GM19043 (cell line): ENCODE data around the gene CDH8.

Experiments
- ATAC-seq: cut with Tn5 transposase; IDR thresholded peaks from one replicate; pipeline ENCODE4 v1.9.1; 2021; ENCODE audit warnings: low read depth; ENCODE audit not compliant: unreplicated experiment

Gene CDH8

GRCh38 chr16:62036101-62036801, at the start of gene CDH8:
TSS of gene CDH8 (minus strand) at chr16:62036438. CDS start at chr16:62021403, 15,035 bp downstream.
- ATAC-seq: no peak

DNA sequence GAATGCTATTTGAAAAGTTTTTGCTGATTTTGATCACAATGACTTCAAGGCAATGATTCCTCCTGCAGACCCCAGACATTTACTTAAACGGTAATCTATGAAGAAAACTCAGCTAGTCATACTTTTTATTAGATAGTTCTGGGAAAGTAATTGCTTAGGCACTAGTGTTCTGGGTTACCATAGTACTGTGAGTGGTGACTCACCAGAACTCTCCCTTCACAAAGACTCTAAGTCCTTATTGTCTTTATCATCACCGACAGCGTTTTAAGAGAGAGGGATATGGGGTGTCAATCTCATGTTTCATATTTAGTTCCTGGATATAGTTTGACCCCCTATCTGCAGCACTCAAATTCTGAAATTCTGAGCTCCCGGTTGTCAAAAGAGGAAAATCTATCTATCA, 43.0 kb upstream of the CDH8 start:
- ATAC-seq: no peak

DNA sequence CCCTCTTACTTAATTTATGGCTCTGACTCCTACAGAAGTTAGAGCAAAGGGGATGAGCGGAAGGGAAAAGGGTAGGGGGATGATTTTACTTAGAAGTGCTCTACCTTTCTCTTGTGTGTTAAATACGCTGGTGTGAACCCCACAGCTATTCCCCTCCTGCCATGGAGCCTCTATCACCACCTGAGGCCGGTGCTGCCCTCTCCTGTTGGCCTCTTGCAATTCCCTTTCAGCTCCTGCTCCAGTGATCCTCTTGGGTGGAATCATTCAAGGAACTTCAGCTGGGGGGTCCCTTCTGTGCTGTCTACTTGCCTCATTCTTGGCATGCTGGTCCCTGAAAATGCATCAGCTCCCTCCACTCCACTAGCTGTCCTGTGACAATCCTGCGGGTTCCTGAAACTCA, 41.8 kb upstream of the CDH8 start:
- no peak for ATAC-seq

- ATAC-seq: no peak
These were observed 40.6 kb upstream of the CDH8 start for GRCh38 chr16:62076886-62077285.

GRCh38 chr16:62068747-62069146, 32.5 kb upstream of the CDH8 start:
- ATAC-seq: no peak

DNA sequence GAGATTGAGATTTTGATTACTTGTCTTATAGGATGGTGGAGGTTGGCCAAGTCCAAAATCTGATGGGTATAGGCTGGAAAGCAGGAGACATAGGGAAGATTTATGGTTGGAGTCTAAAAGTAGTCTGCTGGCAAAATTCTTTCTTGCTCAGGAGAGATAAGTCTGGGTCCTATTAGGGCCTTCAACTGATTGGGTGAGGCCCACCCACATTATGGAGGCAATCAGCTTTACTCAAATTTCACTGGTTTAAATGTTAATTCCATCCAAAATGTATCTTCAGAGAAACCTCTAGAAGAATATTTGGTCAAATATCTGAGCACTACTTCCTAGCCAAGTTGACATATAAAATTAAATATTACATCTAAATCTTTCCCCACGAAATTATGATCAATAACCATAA, 31.7 kb upstream of the CDH8 start:
- ATAC-seq: no peak

DNA sequence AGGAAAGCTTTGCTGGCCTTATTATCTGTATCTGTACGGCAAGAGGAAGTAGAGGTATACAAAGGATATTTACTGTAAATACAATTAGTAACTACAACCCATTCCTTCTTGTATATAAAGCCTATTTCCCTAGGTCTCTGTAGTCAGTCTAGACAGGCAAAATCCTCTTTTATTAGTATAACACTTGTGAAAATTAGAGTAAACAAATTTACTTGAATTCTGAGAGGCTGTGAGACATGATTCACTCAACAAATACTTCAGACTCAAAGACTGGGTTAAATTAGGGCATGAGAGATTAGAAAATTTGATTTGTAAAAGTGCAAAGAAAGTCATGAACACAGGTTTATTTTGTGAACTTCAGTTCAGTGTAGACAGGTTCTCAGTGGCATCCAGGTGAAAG, 30.9 kb upstream of the CDH8 start:
- ATAC-seq: no peak

DNA sequence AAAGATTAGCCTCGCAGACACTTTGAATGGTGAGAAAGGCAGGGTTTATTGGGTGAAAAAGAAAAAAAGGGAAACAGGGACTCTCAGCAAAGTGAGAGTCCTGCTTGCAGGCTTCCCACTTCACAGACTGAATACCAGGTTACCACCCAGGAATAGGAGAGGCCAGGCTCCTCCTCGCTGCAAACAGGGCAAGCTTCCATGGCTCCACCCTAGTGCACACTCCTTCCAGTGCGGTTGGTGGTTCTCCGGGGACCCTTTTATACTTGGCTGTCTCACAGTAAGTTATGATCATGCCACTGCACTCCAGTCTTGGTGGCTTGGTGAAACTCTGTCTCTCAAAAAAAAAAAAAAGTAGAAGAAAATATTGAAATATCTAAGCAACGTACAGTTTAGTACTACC, 30.5 kb upstream of the CDH8 start:
- no peak for ATAC-seq

DNA sequence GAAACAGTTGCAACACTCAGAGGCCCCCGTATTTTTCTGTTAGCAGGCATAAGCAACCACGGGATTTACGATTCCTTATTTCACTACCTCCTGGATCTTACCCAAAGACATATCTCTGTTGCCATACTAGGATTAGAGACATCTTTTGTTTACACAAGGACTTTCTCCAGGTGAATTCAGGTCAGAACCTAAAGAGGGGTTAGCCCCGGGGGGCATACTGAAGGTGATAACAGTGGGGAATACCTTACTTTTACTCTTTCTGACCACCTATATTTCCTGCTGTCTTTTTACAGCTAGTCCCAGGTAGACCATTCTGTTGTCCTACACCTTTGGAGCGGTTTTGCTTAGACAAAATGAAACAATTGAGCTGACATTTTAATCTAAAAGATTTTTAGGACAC, 27.9 kb upstream of the CDH8 start:
- ATAC-seq: no peak

- no peak for ATAC-seq
These were observed 23.9 kb upstream of the CDH8 start for GRCh38 chr16:62060089-62060488.

- ATAC-seq: no peak
These were observed 23.3 kb upstream of the CDH8 start for GRCh38 chr16:62059527-62059926.

GRCh38 chr16:62058412-62058811, 22.2 kb upstream of the CDH8 start:
- no peak for ATAC-seq

DNA sequence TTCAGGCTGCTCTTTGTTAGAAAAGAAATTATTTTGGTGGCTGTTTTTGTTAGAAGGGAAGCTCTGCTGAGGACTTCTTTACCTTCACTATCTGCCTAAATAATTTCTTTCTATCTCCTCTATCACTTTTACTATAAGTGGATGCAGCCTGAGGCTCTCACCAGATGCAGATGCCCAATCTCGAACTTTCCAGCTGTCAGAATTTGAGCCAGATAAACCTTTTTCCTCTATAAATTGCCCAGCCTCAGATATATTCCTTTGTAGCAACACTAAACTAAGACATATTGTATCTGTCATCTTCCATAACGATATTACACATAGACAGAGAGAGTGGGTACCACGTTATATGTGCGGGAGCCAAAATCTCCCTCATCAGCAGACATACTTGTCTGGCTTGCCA, 15.7 kb upstream of the CDH8 start:
- no peak for ATAC-seq

GRCh38 chr16:62050793-62051192, 14.6 kb upstream of the CDH8 start:
- no peak for ATAC-seq

GRCh38 chr16:62046801-62047200, 10.6 kb upstream of the CDH8 start:
- ATAC-seq: no peak

GRCh38 chr16:62041401-62041800, 5.2 kb upstream of the CDH8 start:
- no peak for ATAC-seq

GRCh38 chr16:62038646-62039045, 2.4 kb upstream of the CDH8 start:
- no peak for ATAC-seq

- no peak for ATAC-seq
These were observed 2.0 kb upstream of the CDH8 start for GRCh38 chr16:62038225-62038624.

DNA sequence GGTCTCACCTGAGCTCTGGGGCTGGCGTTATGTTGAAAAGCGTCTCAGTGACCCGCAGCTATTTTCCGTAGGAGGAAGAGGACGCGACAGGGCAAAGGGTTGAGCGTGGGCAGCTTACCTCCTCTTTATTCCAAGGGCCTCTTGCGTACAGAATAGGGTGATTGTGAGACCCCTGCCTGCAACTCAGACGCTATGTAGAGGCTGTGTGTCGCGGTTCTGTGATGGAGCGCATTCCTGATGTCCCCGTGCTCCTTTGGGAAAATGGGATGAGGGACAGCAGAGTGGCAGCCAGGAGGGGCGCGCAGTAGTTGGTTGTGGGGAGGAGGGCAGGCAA, 531 bp upstream of the CDH8 start:
- ATAC-seq: no peak

DNA sequence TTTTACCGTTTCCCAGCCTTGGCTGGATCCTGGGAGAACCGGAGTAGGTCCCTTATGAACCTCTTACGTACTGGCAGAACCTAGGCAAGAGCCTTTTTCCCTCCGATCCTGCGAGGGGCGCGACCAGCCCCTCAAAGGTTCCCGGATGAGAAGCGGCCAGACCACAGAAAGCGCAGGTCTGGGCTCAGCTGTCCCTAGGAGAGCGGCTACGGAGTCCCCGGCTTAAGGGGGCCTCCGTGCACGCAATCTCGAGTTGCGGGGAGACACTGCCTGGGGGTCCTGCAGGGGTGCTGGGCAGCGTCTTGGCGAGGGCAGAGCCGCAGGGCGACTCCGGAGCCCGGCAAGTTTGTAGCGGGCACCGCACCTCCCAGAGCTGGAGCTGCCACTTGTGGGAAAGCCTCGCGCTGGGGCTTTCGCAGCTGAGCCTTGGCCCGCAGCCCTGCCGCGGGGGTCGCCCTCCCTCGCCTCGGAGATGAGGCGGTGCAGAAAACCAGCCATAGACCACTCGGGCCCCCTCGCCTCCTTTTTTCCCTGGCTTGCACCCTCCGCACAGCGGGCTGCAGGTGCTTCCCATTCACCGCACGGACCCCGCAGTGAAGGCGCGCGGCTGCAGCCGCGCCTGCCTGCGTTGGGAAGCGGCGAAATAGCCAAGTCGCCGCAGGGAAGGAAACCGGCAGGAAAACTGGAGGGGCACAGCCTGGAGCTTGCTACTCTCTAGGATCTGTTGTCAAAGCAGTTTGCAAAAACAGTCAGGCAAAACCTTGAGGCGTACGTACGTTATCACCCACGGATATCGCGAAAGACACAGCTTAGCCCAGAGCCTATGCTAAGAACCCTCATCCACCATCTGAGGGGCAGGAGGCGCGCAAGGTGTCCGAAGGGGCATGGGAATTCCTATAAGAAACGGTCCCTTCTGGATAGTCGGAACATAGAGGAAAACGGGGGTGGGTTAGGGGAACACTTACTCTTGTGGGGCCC, 834 bp downstream of the CDH8 start:
- ATAC-seq: no peak

GRCh38 chr16:62034231-62035114, 1.8 kb downstream of the CDH8 start:
- no peak for ATAC-seq
